Measurements from ENCODE around the gene TRAF1. TPM values are rescaled to one million over a fixed set of nuclear protein-coding genes. Genes with fewer than 3 reads are reported as not detected.

The TRAF1 gene
- total and polyA plus RNA-seq, 4 experiments from 2014 or later: 7.8 to 181 (median 94.3) TPM

DNA sequence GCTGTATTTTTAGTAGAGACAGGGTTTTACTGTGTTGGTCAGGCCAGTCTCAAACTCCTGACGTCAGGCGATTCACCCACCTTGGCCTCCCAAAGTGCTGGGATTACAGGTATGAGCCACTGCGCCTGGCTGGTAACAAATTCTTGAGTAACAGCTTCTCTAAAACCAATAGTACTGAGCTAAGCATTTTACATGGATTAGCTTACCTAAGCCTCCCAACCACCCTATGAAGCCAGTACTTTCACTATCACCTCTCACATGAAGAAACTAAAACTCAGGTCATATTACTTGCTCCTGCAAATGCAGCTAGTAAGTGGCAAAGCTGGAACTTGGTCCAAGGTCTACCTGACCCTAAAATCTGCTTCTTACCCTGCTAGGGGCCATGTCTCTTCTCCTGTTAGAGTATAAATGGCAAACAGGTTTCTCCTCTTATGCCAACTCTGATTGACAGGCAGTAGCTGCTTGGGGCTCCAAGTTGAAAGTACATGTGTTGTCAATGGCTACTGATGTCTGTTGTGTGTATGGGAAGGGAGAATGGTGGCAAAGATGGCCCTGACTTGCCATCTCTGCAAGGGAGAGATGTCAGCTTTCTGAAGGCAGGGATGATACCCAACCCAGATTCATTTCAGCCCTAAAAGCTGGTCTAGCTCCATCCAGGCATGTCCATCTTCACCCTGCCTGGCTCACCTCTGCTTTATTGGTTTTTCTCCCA lies 53.6 kb downstream of the TRAF1 start:
- no peaks in the 10 kb centered on the region for H3K27me3 Mint-ChIP-seq
- ChIA-PET POLR2A (ENCODE audit: partially characterized antibody) (interaction anchor here (1.0 to 74.5 kb wide), 7 partner anchors 9 to 202 kb away, joined by 3 to 5577 read pairs (median 9); partner anchors contain the start of genes CNTRL, FBXW2, PSMD5 and TRAF1), CTCF (ENCODE audit: partially characterized antibody) (interaction anchor here (0.9 to 16.8 kb wide), 11 partner anchors 12 to 199 kb away, joined by 3 to 254 read pairs (median 8); partner anchors contain the start of genes PSMD5 and TRAF1)
- peaks cover 44 to 68% (median 51%) of the 10 kb centered on the region in 4 donors for H3K4me1 Mint-ChIP-seq
- peaks cover 14 to 56% of the 10 kb centered on the region in 2 donors for H3K36me3 Mint-ChIP-seq
- no peaks in the 10 kb centered on the region for H3K9me3 ChIP-seq (ENCODE audit: control insufficient read depth in 1 of 2, low read length in 2 of 2)
- no peaks in the 10 kb centered on the region for H3K9me3 Mint-ChIP-seq
- peak overlapping the region; percentile 78 for H3K27ac ChIP-seq (ENCODE audit: low read depth, low read length)
- intact Hi-C loops (cut with micrococcal nuclease): no loop called here
- peak overlapping the region in 5 of 8 donors; percentile 31 to 63 (median 54) for H3K4me3 Mint-ChIP-seq
- H3K36me3 ChIP-seq (ENCODE audit: insufficient read depth, low read length): peaks cover 23% of the 10 kb centered on the region
- H3K4me3 ChIP-seq (ENCODE audit: low read length in 2 of 2): no peak overlapping the region
- H3K27me3 ChIP-seq (ENCODE audit: insufficient read depth, low read length): no peaks in the 10 kb centered on the region
- peak in 1 of 5 donors; percentile 14 for DNase-seq
- H3K27ac Mint-ChIP-seq: peak overlapping the region; percentile 25 to 95 (median 88)
- H3K4me1 ChIP-seq (ENCODE audit: insufficient read depth, low read length): peaks cover 62% of the 10 kb centered on the region

DNA sequence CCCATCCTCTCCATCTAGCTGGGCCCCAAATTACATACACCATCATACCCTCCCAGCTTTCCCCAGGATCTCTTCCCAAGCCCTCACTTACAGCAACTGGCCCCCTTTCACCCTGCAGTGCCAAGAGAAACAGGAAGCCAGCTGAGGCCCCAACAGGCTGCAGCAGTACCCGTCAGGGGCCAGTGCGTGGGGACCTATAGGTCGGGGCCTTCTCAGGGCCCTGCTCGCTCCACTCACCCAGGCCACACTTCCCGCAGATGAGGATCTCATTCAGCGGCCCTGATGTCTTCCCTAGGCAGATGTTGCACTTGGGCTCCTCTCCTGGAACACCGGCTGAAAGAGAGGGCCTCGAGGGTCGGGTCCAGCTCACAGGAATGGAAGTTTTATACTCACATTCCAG lies 56.4 kb downstream of the TRAF1 start:
- ChIA-PET POLR2A (ENCODE audit: partially characterized antibody) (interaction anchor here (0.6 to 74.5 kb wide), 4 partner anchors 9 to 75 kb away, joined by 3 to 5577 read pairs (median 55); partner anchors contain the start of genes PSMD5 and TRAF1), CTCF (ENCODE audit: partially characterized antibody) (interaction anchor here (1.1 to 16.8 kb wide), 13 partner anchors 10 to 201 kb away, joined by 3 to 254 read pairs (median 16); partner anchors contain the start of gene TRAF1)
- peak overlapping the region in 5 of 7 donors; percentile 29 to 99 (median 98) for H3K27ac Mint-ChIP-seq
- H3K9me3 ChIP-seq (ENCODE audit: control insufficient read depth in 1 of 2, low read length in 2 of 2): no peaks in the 10 kb centered on the region
- no peaks in the 10 kb centered on the region for H3K9me3 Mint-ChIP-seq
- no peak for DNase-seq
- peaks cover 49% of the 10 kb centered on the region for H3K4me1 ChIP-seq (ENCODE audit: insufficient read depth, low read length)
- H3K27me3 Mint-ChIP-seq: no peaks in the 10 kb centered on the region
- peaks cover 18 to 57% of the 10 kb centered on the region in 2 donors for H3K36me3 Mint-ChIP-seq
- intact Hi-C loops (cut with micrococcal nuclease): no loop called here
- H3K27me3 ChIP-seq (ENCODE audit: insufficient read depth, low read length): no peaks in the 10 kb centered on the region
- H3K4me3 ChIP-seq (ENCODE audit: low read length in 2 of 2): no peak overlapping the region
- H3K27ac ChIP-seq (ENCODE audit: low read depth, low read length): peak overlapping the region; percentile 79
- peak overlapping the region in 1 of 8 donors; percentile 57 for H3K4me3 Mint-ChIP-seq
- H3K4me1 Mint-ChIP-seq: peaks cover 34 to 58% (median 41%) of the 10 kb centered on the region in 4 donors
- peaks cover 48% of the 10 kb centered on the region for H3K36me3 ChIP-seq (ENCODE audit: insufficient read depth, low read length)

DNA sequence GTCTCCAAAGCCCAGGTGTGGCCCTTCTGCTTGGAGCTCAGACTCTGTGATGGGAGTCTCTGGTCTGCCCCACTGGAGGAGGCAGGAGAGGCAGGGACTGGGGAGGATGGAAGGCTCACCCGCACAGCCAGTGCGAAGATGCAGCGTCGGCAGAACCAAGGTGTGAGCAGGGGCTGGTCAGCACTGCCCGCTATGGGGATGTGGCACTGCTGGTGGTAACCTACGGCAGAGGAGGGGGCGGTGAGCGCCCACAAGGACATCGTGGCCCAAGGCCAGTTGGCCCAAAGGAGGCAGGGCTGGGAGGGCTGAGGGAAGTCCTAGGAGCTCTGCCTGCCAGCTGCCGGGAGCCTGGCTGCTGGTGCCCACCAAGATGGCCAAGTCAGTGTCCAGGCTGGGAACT lies 56.9 kb downstream of the TRAF1 start:
- intact Hi-C loops (cut with micrococcal nuclease): loop anchor here (1.0 kb wide), 2 partner anchors 21 to 67 kb away; no protein-coding TSS in a partner anchor
- H3K27ac ChIP-seq (ENCODE audit: low read depth, low read length): peak overlapping the region; percentile 79
- Mint-ChIP-seq H3K27ac (peak overlapping the region; percentile 32 to 99 (median 98)), H3K27me3 (no peaks in the 10 kb centered on the region), H3K36me3 (peaks cover 18 to 57% of the 10 kb centered on the region in 2 donors), H3K4me3 (peak overlapping the region in 2 of 8 donors; percentile 24 to 94), H3K9me3 (no peaks in the 10 kb centered on the region), H3K4me1 (peaks cover 32 to 53% (median 37%) of the 10 kb centered on the region in 4 donors)
- no peaks in the 10 kb centered on the region for H3K27me3 ChIP-seq (ENCODE audit: insufficient read depth, low read length)
- H3K4me3 ChIP-seq (ENCODE audit: low read length in 2 of 2): no peak overlapping the region
- H3K4me1 ChIP-seq (ENCODE audit: insufficient read depth, low read length): peaks cover 44% of the 10 kb centered on the region
- no peak for DNase-seq
- ChIA-PET POLR2A (ENCODE audit: partially characterized antibody) (interaction anchor here (0.6 to 74.5 kb wide), 9 partner anchors 7 to 251 kb away, joined by 3 to 5577 read pairs (median 19); partner anchors contain the start of genes FBXW2, PHF19, PSMD5 and TRAF1), CTCF (ENCODE audit: partially characterized antibody) (interaction anchor here (1.1 to 16.8 kb wide), 18 partner anchors 11 to 202 kb away, joined by 3 to 254 read pairs (median 10); partner anchors contain the start of gene TRAF1)
- peaks cover 48% of the 10 kb centered on the region for H3K36me3 ChIP-seq (ENCODE audit: insufficient read depth, low read length)
- H3K9me3 ChIP-seq (ENCODE audit: control insufficient read depth in 1 of 2, low read length in 2 of 2): no peaks in the 10 kb centered on the region

DNA sequence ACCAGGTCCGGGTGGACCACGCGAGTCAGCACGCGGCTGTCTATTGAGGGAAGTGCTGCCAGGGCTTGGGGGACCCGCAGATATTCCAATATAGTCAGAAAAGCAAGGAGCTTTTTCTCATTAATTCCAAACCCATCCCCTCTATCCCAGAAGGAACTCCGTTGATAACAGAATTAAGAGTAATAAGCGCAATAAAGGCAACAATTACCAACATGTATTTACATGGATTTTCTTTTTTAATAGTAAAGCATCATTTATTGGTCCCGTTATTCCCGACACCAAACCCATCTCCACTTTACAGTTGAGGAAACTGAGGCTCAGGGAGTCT lies 57.3 kb downstream of the TRAF1 start:
- H3K9me3 Mint-ChIP-seq: no peaks in the 10 kb centered on the region
- ChIA-PET CTCF (ENCODE audit: partially characterized antibody) (interaction anchor here (1.1 to 16.8 kb wide), 18 partner anchors 11 to 202 kb away, joined by 3 to 254 read pairs (median 11); no protein-coding TSS in a partner anchor), POLR2A (ENCODE audit: partially characterized antibody) (interaction anchor here (1.9 to 74.5 kb wide), 8 partner anchors 8 to 252 kb away, joined by 4 to 5577 read pairs (median 20); partner anchors contain the start of genes FBXW2, PHF19, PSMD5 and TRAF1)
- H3K4me3 Mint-ChIP-seq: peak overlapping the region; percentile 91 to 96 (median 94)
- peaks cover 28 to 49% (median 33%) of the 10 kb centered on the region in 4 donors for H3K4me1 Mint-ChIP-seq
- Histone ChIP-seq H3K27ac (ENCODE audit: low read depth, low read length) (peak overlapping the region; percentile 79), H3K4me3 (ENCODE audit: low read length in 2 of 2) (peak overlapping the region in 1 of 2 donors; percentile 50), H3K36me3 (ENCODE audit: insufficient read depth, low read length) (peaks cover 44% of the 10 kb centered on the region), H3K4me1 (ENCODE audit: insufficient read depth, low read length) (peaks cover 40% of the 10 kb centered on the region), H3K27me3 (ENCODE audit: insufficient read depth, low read length) (no peaks in the 10 kb centered on the region), H3K9me3 (ENCODE audit: control insufficient read depth in 1 of 2, low read length in 2 of 2) (no peaks in the 10 kb centered on the region)
- peaks cover 18 to 55% of the 10 kb centered on the region in 2 donors for H3K36me3 Mint-ChIP-seq
- DNase-seq: no peak
- peak overlapping the region; percentile 89 to 99 (median 98) for H3K27ac Mint-ChIP-seq
- intact Hi-C loops (cut with micrococcal nuclease): loop anchor here (1.0 kb wide), 2 partner anchors 21 to 67 kb away; no protein-coding TSS in a partner anchor
- H3K27me3 Mint-ChIP-seq: no peaks in the 10 kb centered on the region

DNA sequence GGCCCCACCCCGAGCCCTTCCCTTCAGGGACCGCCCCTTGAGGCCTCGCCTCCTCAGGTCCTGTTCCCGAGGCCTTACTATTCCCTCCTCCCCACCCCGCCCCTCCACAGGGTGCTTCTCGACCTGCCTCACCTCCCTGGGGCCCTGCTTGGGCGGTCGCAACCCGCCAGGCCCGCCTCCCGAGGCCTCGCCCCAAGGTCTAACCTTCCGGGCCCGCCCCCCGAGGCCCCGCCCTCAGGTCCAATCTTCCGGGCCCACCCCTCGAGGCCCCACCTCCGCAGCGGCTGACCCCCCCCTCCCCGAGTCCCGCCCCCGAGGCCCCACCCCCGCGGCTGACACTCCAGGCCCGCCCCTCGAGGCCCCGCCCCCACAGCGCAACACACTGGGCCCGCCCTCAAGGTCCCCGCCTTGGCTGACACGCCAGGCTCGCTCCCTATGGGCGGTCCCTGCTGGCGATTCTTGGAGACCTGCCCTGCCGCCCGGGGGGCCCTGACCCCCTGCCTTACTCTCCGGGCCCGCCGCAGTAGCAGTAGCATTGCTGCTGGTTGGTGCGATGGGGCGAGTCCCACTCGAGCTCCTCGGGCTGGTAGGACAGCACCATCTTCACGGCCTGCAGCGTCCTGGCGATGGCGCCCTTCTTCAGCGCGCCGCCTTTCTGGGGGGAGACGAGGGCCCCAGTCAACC lies 57.8 kb downstream of the TRAF1 start:
- peak overlapping the region; percentile 89 to 99 (median 98) for H3K27ac Mint-ChIP-seq
- peaks cover 20 to 55% of the 10 kb centered on the region in 2 donors for H3K36me3 Mint-ChIP-seq
- peak overlapping the region; percentile 91 to 96 (median 94) for H3K4me3 Mint-ChIP-seq
- ChIA-PET CTCF (ENCODE audit: partially characterized antibody) (interaction anchor here (0.5 to 16.8 kb wide), 23 partner anchors 12 to 202 kb away, joined by 3 to 254 read pairs (median 9); no protein-coding TSS in a partner anchor), POLR2A (ENCODE audit: partially characterized antibody) (interaction anchor here (0.6 to 74.5 kb wide), 11 partner anchors 8 to 331 kb away, joined by 3 to 5577 read pairs (median 13); partner anchors contain the start of genes FBXW2, PHF19, PSMD5 and TRAF1)
- no peaks in the 10 kb centered on the region for H3K27me3 Mint-ChIP-seq
- Histone ChIP-seq H3K4me1 (ENCODE audit: insufficient read depth, low read length) (peaks cover 35% of the 10 kb centered on the region), H3K4me3 (ENCODE audit: low read length in 2 of 2) (peak overlapping the region in 1 of 2 donors; percentile 50), H3K27ac (ENCODE audit: low read depth, low read length) (peak overlapping the region; percentile 79), H3K9me3 (ENCODE audit: control insufficient read depth in 1 of 2, low read length in 2 of 2) (no peaks in the 10 kb centered on the region), H3K36me3 (ENCODE audit: insufficient read depth, low read length) (peaks cover 43% of the 10 kb centered on the region), H3K27me3 (ENCODE audit: insufficient read depth, low read length) (no peaks in the 10 kb centered on the region)
- no peaks in the 10 kb centered on the region for H3K9me3 Mint-ChIP-seq
- peaks cover 25 to 44% (median 29%) of the 10 kb centered on the region in 4 donors for H3K4me1 Mint-ChIP-seq
- DNase-seq: peak; percentile 94 to 98 (median 96)
- intact Hi-C loops (cut with micrococcal nuclease): loop anchor here (1.0 kb wide), 5 partner anchors 21 to 76 kb away; partner anchors contain the start of gene FBXW2

GRCh38 chr9:120868339-120868675 lies 58.3 kb downstream of the TRAF1 start:
- H3K4me1 ChIP-seq (ENCODE audit: insufficient read depth, low read length): peaks cover 30% of the 10 kb centered on the region
- H3K27ac Mint-ChIP-seq: peak overlapping the region; percentile 85 to 99 (median 89)
- intact Hi-C loops (cut with micrococcal nuclease): loop anchor here (1.0 kb wide), 3 partner anchors 25 to 75 kb away; partner anchors contain the start of gene FBXW2
- no peak for DNase-seq
- peak overlapping the region; percentile 18 to 68 (median 60) for H3K4me3 Mint-ChIP-seq
- POLR2A ChIA-PET (ENCODE audit: partially characterized antibody): interaction anchor here (0.6 to 74.5 kb wide), 12 partner anchors 9 to 331 kb away, joined by 3 to 5577 read pairs (median 11); partner anchors contain the start of genes FBXW2, PHF19, PSMD5 and TRAF1
- CTCF ChIA-PET (ENCODE audit: partially characterized antibody): interaction anchor here (0.7 to 16.8 kb wide), 19 partner anchors 11 to 203 kb away, joined by 3 to 254 read pairs (median 10); partner anchors contain the start of gene TRAF1
- peaks cover 46% of the 10 kb centered on the region for H3K36me3 ChIP-seq (ENCODE audit: insufficient read depth, low read length)
- no peaks in the 10 kb centered on the region for H3K27me3 ChIP-seq (ENCODE audit: insufficient read depth, low read length)
- peaks cover 18 to 53% of the 10 kb centered on the region in 2 donors for H3K36me3 Mint-ChIP-seq
- peak overlapping the region in 1 of 2 donors; percentile 23 for H3K4me3 ChIP-seq (ENCODE audit: low read length in 2 of 2)
- H3K4me1 Mint-ChIP-seq: peaks cover 20 to 39% (median 24%) of the 10 kb centered on the region in 4 donors
- H3K27ac ChIP-seq (ENCODE audit: low read depth, low read length): peak overlapping the region; percentile 59
- H3K27me3 Mint-ChIP-seq: no peaks in the 10 kb centered on the region
- no peaks in the 10 kb centered on the region for H3K9me3 ChIP-seq (ENCODE audit: control insufficient read depth in 1 of 2, low read length in 2 of 2)
- H3K9me3 Mint-ChIP-seq: no peaks in the 10 kb centered on the region
